ENCODE data around the gene SPAG4.

Gene SPAG4

DNA sequence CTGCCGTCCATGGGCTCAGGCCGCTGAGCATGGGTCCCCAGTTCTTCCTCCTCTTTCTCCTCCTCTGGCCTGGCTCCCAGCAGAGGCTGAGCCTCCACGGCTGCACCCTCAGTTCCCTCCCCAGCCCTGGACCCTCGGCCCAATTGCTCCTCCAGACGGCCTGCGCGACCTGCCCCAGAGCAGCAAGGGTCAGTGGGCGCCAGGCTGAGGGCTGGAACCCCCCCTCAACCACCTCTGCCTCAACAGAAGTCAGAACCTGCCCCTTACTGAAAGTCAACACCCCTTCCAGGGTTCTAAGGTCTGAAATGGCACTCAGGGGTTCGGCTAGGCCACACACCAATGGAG, 15.9 kb upstream of the SPAG4 start:
- DNase-seq = no peak

GRCh38 chr20:35600176-35600992, 15.2 kb upstream of the SPAG4 start:
- no peak for DNase-seq

DNA sequence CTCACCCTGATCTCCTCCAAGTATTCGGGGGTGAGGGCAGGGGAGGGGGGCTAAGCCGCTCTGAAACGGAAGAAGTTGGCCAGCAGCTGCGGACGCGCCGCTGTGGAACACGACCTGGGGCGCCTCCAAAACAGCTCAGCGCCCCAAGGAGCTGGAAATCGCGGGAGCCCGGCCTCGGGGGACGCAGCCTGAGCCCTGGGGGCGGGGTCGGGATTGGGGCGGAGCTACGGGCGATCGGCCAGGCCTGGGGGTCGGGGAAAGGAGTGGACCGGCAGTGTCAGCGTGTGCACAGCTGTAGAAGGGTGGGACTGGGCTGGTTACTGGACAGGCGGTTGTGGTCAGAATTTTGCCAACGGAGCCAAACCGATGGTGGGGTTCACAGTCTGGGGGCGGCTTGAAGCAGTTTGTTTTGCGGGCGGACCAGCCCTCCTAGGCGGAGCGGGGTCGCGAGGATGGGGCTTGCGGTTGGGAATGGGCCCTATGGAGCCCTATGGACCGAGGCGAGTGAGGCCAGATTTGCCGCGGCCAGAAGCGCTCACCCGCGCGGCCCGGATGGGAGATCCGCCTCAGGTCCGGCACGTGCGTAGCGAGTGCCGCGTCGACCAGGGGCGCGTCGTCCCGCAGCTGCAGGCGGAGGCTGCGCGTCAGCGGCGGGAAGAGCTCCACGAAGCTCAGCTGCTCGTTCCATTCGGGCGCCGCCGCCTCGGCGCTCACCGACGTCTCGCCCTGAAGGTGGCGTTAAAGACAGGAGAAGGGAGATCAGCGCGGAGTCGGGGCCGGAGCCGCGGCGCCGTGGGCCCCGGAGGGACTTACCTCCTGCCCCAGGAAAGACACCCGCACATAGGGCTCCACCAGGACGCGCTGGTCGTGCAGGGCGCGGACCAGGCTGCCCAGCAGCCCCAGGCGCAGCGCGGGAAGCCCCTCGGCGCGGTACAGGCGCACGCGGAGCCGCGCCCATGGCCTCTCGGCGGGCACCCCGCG, 14.3 kb upstream of the SPAG4 start:
- peak; percentile 39 for DNase-seq

GRCh38 chr20:35601990-35602389, 13.6 kb upstream of the SPAG4 start:
- DNase-seq = no peak

GRCh38 chr20:35602851-35603495, 12.7 kb upstream of the SPAG4 start:
- no peak for DNase-seq

GRCh38 chr20:35603695-35604448, 11.8 kb upstream of the SPAG4 start:
- no peak for DNase-seq

DNA sequence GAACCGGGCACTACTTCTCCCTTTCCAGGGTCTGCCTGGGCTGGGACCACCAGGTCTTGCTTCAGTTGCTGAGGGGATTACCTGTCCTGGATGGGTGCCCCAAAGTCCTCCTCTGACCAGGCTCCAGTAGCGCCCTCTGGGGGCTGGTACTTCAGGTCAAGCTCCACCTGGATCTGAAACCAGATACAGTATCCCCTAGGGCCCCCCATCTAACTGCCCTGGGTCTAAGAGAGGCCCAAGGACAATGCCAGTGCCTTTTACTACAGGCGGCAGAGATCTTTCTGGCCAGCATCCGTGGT, 11.2 kb upstream of the SPAG4 start:
- DNase-seq = no peak

DNA sequence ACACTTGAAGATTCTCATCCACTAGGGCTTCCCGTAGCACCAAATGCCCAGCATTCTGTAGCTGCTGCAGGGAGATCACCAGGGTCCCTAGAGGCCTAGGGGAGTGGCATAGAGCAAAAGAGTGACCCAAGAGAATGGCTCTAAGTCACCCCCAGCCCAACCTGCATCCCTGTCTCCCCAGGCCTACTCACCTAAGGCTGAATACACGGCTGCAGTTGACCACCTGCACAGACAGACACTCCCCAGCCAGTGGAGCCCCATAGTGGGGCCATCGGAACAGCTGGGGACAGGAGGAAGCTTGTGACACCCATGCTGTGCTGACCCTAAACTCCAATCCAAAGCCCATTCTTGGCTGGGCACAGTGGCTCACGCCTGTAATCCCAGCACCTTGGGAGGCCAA, 9.5 kb upstream of the SPAG4 start:
- no peak for DNase-seq

- DNase-seq = no peak
Observed at GRCh38 chr20:35607003-35607735, 8.5 kb upstream of the SPAG4 start.

DNA sequence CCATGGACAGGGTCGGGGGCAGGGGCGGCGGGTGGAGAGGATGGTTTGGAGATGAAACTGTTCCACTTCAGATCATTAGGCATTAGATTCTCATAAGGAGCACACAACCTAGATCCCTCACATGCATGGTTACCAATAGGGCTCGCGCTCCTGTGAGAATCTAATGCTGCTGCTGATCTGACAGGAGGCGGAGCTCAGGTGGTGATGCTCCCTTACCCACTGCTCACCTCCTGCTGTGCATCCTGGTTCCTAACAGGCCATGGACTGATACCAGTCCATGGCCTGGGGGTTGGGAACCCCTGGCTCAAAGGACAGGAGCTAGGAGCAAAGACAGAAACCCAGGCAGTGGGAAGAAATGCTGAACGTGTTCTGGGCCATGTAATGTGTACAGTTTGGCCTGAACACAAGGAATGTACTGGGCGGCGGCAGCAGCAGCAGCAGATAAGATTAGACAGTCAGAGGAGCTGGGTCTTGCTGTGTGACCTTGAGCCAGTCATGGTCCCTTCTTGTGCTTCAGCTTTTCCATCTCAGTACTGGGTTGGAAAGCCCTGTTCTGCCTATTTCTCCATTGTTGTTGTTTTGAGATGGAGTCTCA, 4.7 kb upstream of the SPAG4 start:
- no peak for DNase-seq

DNA sequence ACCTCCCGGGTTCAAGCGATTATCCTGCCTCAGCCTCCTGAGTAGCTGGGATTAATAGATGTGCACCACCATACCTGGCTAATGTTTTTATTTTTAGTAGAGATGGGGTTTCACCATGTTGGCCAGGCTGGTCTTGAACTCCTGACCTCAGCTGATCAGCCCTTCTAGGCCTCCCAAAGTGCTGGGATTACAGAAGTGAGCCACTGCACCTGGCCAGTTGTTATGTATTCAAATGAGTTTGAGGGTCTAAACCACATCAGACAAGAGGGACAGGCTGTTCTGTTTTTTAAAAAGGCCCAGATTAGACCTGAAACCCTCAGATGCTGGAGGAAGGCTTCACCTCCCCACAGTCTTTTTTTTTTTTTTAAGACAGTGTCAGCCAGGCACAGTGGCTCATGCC, 4.1 kb upstream of the SPAG4 start:
- DNase-seq = no peak

DNA sequence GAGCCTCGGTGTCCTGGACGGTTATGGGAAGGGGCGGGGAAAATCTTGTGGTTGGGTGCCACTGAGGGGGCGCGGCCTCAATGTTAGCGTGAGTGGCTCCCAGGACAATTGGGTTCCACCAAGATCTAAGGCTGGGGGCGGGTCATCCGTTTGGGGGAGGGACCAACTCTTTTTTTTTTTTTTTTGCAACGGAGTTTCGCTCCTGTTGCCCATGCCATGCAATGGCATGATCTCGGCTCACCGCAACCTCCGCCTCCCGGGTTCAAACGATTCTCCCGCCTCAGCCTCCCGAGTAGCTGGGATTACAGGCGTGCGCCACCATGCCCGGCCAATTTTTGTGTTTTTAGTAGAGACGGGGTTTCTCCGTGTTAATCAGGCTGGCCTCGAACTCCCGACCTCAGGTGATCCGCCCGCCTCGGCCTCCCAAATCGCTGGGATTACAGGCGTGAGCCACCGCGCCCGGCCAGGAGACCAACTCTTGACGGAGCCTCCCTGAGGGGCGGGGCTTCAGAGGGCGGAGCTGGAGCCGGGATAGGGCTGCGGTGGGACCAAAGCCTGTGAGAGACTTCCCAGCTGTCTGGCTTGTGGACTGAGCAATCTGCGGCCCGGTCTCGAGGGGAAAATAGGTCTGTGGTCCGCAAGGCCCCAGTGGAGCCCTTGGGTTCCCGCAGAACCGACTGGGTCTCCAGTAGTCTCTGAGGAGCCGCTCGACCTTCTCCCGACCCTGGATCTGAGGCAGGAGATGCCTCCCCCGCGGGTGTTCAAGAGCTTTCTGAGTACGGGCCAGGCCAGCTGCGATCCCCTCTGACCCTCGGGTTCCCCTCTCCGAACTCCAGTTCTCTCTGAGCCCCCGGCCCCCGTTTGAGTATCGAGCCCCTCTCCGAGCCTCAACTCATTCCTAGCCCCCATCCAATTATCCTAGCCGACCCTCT, 1.1 kb downstream of the SPAG4 start:
- peak; percentile 8 for DNase-seq

DNA sequence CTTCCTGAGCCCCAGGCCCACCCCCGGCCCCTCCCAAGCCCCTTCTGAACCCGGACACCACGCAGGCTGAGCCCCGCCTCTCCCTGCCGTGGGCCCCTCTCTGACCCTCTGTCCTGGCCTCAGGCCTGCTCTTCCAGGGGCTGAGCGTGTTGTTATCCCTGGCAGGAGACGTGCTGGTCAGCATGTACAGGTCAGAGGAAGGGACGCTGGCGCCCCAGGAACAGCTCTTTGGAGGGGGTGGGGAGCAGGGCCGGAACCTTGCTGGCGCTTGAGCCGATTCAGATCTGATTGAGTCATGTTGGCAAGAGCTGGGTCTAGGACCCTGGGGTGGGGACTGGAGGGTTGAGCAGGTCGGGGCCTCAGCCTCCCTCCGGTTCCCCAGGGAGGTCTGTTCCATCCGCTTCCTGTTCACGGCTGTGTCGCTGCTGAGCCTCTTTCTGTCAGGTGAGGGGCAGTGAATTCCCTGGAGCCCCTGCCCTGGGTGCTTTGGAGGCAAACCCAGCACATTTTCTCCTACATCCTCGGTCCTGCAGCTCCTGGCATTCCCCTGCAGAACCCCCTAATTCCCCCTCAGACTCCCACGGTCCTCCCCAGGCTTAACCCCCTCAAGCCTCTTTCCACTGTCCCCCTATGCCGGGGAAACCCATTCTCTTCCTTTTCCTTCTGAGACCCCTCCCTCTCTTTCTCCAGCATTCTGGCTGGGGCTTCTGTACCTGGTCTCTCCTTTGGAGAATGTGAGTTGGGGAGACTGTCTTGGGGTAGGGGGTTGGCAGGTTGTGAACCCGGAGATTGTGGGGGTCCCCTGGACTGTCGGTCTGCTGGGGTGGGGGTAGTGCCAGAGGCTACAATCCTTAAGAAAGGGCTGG, 2.0 kb downstream of the SPAG4 start:
- DNase-seq = peak; percentile 79

DNA sequence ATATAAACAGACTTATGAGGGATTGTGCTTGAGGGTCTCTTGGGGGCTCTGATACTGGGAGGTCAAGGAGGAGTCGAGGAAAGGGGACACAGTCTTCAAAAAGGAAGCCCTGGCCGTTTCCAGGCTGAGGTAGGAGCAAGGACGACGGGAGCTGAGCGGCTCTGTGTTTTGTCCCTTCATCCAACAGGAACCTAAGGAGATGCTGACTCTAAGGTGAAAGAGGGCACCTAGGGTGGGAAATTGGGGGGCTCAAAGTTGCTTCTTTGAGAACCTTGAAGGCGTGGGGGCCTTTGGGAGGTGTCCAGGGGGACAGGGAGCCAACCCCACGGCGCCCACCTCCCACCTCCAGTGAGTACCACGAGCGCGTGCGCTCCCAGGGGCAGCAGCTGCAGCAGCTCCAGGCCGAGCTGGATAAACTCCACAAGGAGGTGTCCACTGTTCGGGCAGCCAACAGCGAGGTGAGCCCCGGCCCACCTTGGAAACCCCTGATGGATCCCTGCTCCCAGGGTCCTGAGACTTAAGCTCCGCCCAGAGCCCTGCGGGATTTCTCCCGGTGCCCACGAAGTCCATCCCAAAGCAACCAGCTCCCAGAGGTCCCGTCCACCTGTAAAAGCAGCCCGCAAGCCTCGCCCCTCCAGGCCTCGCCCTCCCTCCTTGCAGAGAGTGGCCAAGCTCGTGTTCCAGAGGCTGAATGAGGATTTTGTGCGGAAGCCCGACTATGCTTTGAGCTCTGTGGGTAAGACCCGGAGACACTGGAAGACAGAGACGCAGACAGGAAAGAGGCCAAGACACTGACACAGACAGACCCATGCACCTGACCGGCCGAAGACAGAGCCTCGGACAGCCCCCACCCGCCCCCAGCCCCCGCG, 2.9 kb downstream of the SPAG4 start:
- peak; percentile 32 for DNase-seq

- DNase-seq = peak; percentile 82
Observed at GRCh38 chr20:35619196-35620095, 3.8 kb downstream of the SPAG4 start.

GRCh38 chr20:35620818-35621559, 5.4 kb downstream of the SPAG4 start:
- DNase-seq = no peak

- no peak for DNase-seq
Observed at GRCh38 chr20:35621560-35621946, 5.9 kb downstream of the SPAG4 start.

Data from NCI-H1105 treated with DMSO at 0.1 percent for 48 hours (cell line).